HEK293 (cell line): Measurements from ENCODE around the gene THSD7B.

Source experiments
- CTCF ChIA-PET: fragments of 350-600 bp; formaldehyde crosslinking; extraction: SDS; loops from one replicate; lab custom pipeline; 2021; ENCODE audit warnings: antibody characterized with exemption; lab: Yijun Ruan, JAX
- POLR2A ChIA-PET: fragments of 300-600 bp; formaldehyde crosslinking; extraction: SDS; loops from one replicate; lab custom pipeline; 2020; ENCODE audit warnings: antibody characterized with exemption, inconsistent platforms; lab: Yijun Ruan, JAX
- H3K27ac ChIP-seq: fragments of 200-500 bp; sonication (Bioruptor generic); 2 replicates; pipeline ENCODE4 v1.5.1; 2014; ENCODE audit warnings: low read depth, low read length, control low read depth, inconsistent platforms; ENCODE audit errors: extremely low read depth
- H3K36me3 ChIP-seq, 2 experiments: fragments of 200-500 bp in 1 of 2; sonication (Bioruptor generic) in 1 of 2; 1 replicate in 1 of 2; 2 replicates in 1 of 2; pipeline ENCODE4 v1.5.1; 2014 to 2017; ENCODE audit warnings: inconsistent platforms in 2 of 2, low read length in 2 of 2; ENCODE audit not compliant: control insufficient read depth in 2 of 2, insufficient read depth in 1 of 2
- H3K4me1 ChIP-seq: fragments of 200-500 bp; sonication (Bioruptor generic); 2 replicates; pipeline ENCODE4 v1.5.1; 2014; ENCODE audit warnings: mild to moderate bottlenecking, low read length, inconsistent platforms; ENCODE audit not compliant: control insufficient read depth, insufficient read depth
- H3K4me3 ChIP-seq: 2 replicates; pipeline ENCODE4 v1.5.1; 2011; ENCODE audit warnings: low read depth, mild to moderate bottlenecking, control low read depth, low read length, moderate library complexity
- H3K9me3 ChIP-seq: fragments of 200-500 bp; sonication (Bioruptor generic); 2 replicates; pipeline ENCODE4 v1.5.1; 2014; ENCODE audit warnings: low read depth, low read length, inconsistent platforms; ENCODE audit not compliant: control insufficient read depth, insufficient read depth
- KLF9 ChIP-seq: fragments of 450-650 bp; formaldehyde crosslinking; IDR thresholded peaks from 2 replicates; pipeline ENCODE4 v1.5.1; 2016; ENCODE audit warnings: missing biosample characterization, missing genetic modification characterization, low read depth
- ZFHX2 ChIP-seq: fragments of 450-650 bp; formaldehyde crosslinking; conservative IDR thresholded peaks from 2 replicates; pipeline ENCODE4 v1.5.1; 2016; ENCODE audit warnings: missing biosample characterization, missing genetic modification characterization
- ZFP3 ChIP-seq: fragments of 450-650 bp; formaldehyde crosslinking; IDR thresholded peaks from 2 replicates; pipeline ENCODE4 v1.5.1; 2016; ENCODE audit warnings: low read depth, missing biosample characterization, missing genetic modification characterization
- ZFP41 ChIP-seq: fragments of 450-650 bp; formaldehyde crosslinking; IDR thresholded peaks from 2 replicates; pipeline ENCODE4 v1.5.1; 2016; ENCODE audit warnings: missing biosample characterization, missing genetic modification characterization, borderline replicate concordance
- ZNF16 ChIP-seq: fragments of 450-650 bp; formaldehyde crosslinking; IDR thresholded peaks from 2 replicates; pipeline ENCODE4 v1.5.1; 2016; ENCODE audit warnings: low read depth, missing biosample characterization, missing genetic modification characterization
- ZNF274 ChIP-seq, 2 experiments: fragments of 200-500 bp in 1 of 2; fragments of 450-650 bp in 1 of 2; sonication (Bioruptor generic) in 1 of 2; formaldehyde crosslinking in 1 of 2; IDR thresholded peaks; 2 replicates each; pipeline versions ENCODE4 v1.5.1 to v1.6.1; 2014 to 2016; ENCODE audit warnings: borderline replicate concordance in 1 of 2, inconsistent platforms in 1 of 2, low read length in 1 of 2, missing biosample characterization in 1 of 2, missing genetic modification characterization in 1 of 2
- ZNF335 ChIP-seq: fragments of 450-650 bp; formaldehyde crosslinking; conservative IDR thresholded peaks from 2 replicates; pipeline ENCODE4 v1.5.1; 2016; ENCODE audit warnings: missing biosample characterization, missing genetic modification characterization
- ZNF530 ChIP-seq: fragments of 450-650 bp; formaldehyde crosslinking; IDR thresholded peaks from 2 replicates; pipeline ENCODE4 v1.5.1; 2016; ENCODE audit warnings: low read depth, missing biosample characterization, missing genetic modification characterization
- ZNF549 ChIP-seq: fragments of 450-650 bp; IDR thresholded peaks from 2 replicates; pipeline ENCODE4 v1.5.1; 2018; ENCODE audit warnings: missing biosample characterization, missing genetic modification characterization, mild to moderate bottlenecking, inconsistent platforms, moderate library complexity
- ZNF560 ChIP-seq: fragments of 450-650 bp; formaldehyde crosslinking; IDR thresholded peaks from 2 replicates; pipeline ENCODE4 v1.5.1; 2017; ENCODE audit warnings: missing biosample characterization, missing genetic modification characterization, borderline replicate concordance
- TF ChIP-seq, protein P1 (sequence below): fragments of 450-650 bp; formaldehyde crosslinking; IDR thresholded peaks from 2 replicates; pipeline ENCODE4 v1.5.1; 2016; ENCODE audit warnings: missing biosample characterization, missing genetic modification characterization
- TF ChIP-seq, protein P2 (sequence below): fragments of 450-650 bp; formaldehyde crosslinking; IDR thresholded peaks from 2 replicates; pipeline ENCODE4 v1.5.1; 2016; ENCODE audit warnings: missing biosample characterization, missing genetic modification characterization
- TF ChIP-seq, protein P3 (sequence below): fragments of 450-650 bp; formaldehyde crosslinking; IDR thresholded peaks from 2 replicates; pipeline ENCODE4 v1.5.1; 2016; ENCODE audit warnings: missing biosample characterization, missing genetic modification characterization
- TF ChIP-seq, protein P4 (sequence below): fragments of 450-650 bp; formaldehyde crosslinking; IDR thresholded peaks from 2 replicates; pipeline ENCODE4 v1.5.1; 2016; ENCODE audit warnings: missing biosample characterization, missing genetic modification characterization, borderline replicate concordance

THSD7B gene

DNA sequence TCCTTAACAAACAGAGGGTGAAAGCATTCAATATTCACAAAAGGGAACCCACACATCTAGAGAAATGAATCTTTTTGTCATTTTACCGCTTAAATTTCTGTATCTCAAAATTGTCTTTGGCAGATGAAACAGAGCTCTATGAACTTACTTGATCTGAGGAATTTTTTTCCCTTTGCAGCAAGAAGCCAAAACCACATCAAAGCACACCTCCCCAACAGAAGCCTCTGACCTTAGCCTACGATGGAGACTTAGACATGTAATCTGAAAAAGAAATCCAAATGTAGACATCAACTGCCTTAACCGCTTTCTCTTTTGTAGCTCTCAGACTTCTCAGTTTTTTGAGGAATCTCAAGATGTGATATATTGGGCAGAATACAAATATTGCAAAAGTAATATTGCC, 911.0 kb downstream of the THSD7B start:
- no peaks in the 10 kb centered on the region for H3K36me3 ChIP-seq
- H3K4me1 ChIP-seq, result no peaks in the 10 kb centered on the region
- CTCF ChIA-PET, result no interaction called here
- TF ChIP-seq ZNF16 (tag by site-specific recombination) (no peak), ZFHX2 (no peak), ZFP3 (tag by site-specific recombination) (no peak), ZFP41 (tag by site-specific recombination) (no peak), ZNF274 (IDR thresholded peaks at IDR 0.05; ENCODE audit: low read length) (no peak), ZNF274 (tag by site-specific recombination; IDR thresholded peaks at IDR 0.05; ENCODE audit: borderline replicate concordance) (no peak), ZNF530 (tag by site-specific recombination) (no peak), KLF9 (tag by site-specific recombination) (no peak), ZNF335 (no peak), ZNF560 (tag by site-specific recombination) (no peak), ZNF549 (tag by site-specific recombination) (no peak)
- TF ChIP-seq, protein P1, sequence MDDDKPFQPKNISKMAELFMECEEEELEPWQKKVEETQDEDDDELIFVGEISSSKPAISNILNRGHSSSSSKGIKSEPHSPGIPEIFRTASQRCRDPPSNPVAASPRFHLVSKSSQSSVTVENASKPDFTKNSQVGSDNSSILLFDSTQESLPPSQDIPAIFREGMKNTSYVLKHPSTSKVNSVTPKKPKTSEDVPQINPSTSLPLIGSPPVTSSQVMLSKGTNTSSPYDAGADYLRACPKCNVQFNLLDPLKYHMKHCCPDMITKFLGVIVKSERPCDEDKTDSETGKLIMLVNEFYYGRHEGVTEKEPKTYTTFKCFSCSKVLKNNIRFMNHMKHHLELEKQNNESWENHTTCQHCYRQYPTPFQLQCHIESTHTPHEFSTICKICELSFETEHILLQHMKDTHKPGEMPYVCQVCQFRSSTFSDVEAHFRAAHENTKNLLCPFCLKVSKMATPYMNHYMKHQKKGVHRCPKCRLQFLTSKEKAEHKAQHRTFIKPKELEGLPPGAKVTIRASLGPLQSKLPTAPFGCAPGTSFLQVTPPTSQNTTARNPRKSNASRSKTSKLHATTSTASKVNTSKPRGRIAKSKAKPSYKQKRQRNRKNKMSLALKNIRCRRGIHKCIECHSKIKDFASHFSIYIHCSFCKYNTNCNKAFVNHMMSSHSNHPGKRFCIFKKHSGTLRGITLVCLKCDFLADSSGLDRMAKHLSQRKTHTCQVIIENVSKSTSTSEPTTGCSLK (tag by site-specific recombination), result no peak
- TF ChIP-seq, protein P2, sequence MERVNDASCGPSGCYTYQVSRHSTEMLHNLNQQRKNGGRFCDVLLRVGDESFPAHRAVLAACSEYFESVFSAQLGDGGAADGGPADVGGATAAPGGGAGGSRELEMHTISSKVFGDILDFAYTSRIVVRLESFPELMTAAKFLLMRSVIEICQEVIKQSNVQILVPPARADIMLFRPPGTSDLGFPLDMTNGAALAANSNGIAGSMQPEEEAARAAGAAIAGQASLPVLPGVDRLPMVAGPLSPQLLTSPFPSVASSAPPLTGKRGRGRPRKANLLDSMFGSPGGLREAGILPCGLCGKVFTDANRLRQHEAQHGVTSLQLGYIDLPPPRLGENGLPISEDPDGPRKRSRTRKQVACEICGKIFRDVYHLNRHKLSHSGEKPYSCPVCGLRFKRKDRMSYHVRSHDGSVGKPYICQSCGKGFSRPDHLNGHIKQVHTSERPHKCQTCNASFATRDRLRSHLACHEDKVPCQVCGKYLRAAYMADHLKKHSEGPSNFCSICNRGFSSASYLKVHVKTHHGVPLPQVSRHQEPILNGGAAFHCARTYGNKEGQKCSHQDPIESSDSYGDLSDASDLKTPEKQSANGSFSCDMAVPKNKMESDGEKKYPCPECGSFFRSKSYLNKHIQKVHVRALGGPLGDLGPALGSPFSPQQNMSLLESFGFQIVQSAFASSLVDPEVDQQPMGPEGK, result no peak
- TF ChIP-seq, protein P3, sequence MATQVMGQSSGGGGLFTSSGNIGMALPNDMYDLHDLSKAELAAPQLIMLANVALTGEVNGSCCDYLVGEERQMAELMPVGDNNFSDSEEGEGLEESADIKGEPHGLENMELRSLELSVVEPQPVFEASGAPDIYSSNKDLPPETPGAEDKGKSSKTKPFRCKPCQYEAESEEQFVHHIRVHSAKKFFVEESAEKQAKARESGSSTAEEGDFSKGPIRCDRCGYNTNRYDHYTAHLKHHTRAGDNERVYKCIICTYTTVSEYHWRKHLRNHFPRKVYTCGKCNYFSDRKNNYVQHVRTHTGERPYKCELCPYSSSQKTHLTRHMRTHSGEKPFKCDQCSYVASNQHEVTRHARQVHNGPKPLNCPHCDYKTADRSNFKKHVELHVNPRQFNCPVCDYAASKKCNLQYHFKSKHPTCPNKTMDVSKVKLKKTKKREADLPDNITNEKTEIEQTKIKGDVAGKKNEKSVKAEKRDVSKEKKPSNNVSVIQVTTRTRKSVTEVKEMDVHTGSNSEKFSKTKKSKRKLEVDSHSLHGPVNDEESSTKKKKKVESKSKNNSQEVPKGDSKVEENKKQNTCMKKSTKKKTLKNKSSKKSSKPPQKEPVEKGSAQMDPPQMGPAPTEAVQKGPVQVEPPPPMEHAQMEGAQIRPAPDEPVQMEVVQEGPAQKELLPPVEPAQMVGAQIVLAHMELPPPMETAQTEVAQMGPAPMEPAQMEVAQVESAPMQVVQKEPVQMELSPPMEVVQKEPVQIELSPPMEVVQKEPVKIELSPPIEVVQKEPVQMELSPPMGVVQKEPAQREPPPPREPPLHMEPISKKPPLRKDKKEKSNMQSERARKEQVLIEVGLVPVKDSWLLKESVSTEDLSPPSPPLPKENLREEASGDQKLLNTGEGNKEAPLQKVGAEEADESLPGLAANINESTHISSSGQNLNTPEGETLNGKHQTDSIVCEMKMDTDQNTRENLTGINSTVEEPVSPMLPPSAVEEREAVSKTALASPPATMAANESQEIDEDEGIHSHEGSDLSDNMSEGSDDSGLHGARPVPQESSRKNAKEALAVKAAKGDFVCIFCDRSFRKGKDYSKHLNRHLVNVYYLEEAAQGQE (tag by site-specific recombination), result no peak
- TF ChIP-seq, protein P4, sequence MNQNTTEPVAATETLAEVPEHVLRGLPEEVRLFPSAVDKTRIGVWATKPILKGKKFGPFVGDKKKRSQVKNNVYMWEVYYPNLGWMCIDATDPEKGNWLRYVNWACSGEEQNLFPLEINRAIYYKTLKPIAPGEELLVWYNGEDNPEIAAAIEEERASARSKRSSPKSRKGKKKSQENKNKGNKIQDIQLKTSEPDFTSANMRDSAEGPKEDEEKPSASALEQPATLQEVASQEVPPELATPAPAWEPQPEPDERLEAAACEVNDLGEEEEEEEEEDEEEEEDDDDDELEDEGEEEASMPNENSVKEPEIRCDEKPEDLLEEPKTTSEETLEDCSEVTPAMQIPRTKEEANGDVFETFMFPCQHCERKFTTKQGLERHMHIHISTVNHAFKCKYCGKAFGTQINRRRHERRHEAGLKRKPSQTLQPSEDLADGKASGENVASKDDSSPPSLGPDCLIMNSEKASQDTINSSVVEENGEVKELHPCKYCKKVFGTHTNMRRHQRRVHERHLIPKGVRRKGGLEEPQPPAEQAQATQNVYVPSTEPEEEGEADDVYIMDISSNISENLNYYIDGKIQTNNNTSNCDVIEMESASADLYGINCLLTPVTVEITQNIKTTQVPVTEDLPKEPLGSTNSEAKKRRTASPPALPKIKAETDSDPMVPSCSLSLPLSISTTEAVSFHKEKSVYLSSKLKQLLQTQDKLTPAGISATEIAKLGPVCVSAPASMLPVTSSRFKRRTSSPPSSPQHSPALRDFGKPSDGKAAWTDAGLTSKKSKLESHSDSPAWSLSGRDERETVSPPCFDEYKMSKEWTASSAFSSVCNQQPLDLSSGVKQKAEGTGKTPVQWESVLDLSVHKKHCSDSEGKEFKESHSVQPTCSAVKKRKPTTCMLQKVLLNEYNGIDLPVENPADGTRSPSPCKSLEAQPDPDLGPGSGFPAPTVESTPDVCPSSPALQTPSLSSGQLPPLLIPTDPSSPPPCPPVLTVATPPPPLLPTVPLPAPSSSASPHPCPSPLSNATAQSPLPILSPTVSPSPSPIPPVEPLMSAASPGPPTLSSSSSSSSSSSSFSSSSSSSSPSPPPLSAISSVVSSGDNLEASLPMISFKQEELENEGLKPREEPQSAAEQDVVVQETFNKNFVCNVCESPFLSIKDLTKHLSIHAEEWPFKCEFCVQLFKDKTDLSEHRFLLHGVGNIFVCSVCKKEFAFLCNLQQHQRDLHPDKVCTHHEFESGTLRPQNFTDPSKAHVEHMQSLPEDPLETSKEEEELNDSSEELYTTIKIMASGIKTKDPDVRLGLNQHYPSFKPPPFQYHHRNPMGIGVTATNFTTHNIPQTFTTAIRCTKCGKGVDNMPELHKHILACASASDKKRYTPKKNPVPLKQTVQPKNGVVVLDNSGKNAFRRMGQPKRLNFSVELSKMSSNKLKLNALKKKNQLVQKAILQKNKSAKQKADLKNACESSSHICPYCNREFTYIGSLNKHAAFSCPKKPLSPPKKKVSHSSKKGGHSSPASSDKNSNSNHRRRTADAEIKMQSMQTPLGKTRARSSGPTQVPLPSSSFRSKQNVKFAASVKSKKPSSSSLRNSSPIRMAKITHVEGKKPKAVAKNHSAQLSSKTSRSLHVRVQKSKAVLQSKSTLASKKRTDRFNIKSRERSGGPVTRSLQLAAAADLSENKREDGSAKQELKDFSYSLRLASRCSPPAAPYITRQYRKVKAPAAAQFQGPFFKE (tag by site-specific recombination), result no peak
- no peak overlapping the region for H3K4me3 ChIP-seq
- no peak overlapping the region for H3K27ac ChIP-seq
- POLR2A ChIA-PET, result no interaction called here
- H3K9me3 ChIP-seq, result no peaks in the 10 kb centered on the region
